ENCODE data around the gene PNLIPRP2.

DNA sequence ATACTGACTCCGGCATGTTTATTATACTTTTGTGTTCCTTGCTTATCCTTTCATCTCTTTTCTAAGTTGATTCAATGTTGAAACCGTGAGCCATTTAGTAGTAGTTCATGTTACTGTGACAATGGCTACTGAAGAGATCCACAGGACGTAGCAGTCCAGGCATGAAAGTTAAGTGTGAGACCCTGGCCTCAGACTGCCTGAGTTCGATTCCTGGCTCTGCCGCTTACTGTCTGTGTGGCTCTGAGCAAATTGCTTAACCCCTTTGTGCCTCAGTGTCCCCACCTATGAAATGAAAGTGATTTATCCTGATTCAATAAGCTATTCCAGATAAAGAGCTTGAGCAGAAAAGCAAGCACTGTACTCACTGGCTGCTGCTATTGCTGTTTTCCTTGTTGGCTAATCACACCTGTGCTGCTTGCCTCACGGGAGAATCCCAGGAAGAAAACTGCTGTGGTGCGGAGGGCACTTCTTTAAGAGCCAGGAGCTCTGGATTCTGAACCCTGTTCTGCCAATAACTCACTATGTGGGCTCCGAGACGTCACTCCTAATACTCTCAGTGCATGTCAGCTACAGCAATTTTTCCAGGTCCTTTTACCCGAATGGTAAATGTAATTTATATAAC, 38.4 kb downstream of the PNLIPRP2 start:
- TF ChIP-seq OVOL2 (CRISPR knock-in tag; IDR thresholded peaks at IDR 0.05; ENCODE audit: borderline replicate concordance) = no peak
- TF ChIP-seq, protein P1, sequence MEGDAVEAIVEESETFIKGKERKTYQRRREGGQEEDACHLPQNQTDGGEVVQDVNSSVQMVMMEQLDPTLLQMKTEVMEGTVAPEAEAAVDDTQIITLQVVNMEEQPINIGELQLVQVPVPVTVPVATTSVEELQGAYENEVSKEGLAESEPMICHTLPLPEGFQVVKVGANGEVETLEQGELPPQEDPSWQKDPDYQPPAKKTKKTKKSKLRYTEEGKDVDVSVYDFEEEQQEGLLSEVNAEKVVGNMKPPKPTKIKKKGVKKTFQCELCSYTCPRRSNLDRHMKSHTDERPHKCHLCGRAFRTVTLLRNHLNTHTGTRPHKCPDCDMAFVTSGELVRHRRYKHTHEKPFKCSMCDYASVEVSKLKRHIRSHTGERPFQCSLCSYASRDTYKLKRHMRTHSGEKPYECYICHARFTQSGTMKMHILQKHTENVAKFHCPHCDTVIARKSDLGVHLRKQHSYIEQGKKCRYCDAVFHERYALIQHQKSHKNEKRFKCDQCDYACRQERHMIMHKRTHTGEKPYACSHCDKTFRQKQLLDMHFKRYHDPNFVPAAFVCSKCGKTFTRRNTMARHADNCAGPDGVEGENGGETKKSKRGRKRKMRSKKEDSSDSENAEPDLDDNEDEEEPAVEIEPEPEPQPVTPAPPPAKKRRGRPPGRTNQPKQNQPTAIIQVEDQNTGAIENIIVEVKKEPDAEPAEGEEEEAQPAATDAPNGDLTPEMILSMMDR (IDR thresholded peaks at IDR 0.05) = no peak
- no peak for TF ChIP-seq JUN (CRISPR knock-in tag; IDR thresholded peaks at IDR 0.05)
- TF ChIP-seq ZNF121 (CRISPR knock-in tag; IDR thresholded peaks at IDR 0.05) = no peak
- TF ChIP-seq, protein P2, sequence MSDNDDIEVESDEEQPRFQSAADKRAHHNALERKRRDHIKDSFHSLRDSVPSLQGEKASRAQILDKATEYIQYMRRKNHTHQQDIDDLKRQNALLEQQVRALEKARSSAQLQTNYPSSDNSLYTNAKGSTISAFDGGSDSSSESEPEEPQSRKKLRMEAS (CRISPR knock-in tag; IDR thresholded peaks at IDR 0.05) = no peak
